DOHH2 (cell line): ENCODE measurements around the gene CTRB1.

ENCODE experiments used
- EZH2phosphoT487 ChIP-seq: fragments of 200-600 bp; sonication (generic); IDR thresholded peaks from 2 replicates; pipeline ENCODE4 v1.6.1; 2017; ENCODE audit warnings: borderline replicate concordance, mild to moderate bottlenecking, antibody characterized with exemption, low read length, moderate library complexity, mixed read lengths
- TF ChIP-seq, protein P1 (sequence below): fragments of 200-600 bp; sonication (generic); IDR thresholded peaks from one replicate; pipeline ENCODE4 v1.5.1; 2014; ENCODE audit warnings: antibody characterized with exemption, mild to moderate bottlenecking, low read depth, low read length; ENCODE audit not compliant: poor library complexity, severe bottlenecking

- TF ChIP-seq, protein P1, sequence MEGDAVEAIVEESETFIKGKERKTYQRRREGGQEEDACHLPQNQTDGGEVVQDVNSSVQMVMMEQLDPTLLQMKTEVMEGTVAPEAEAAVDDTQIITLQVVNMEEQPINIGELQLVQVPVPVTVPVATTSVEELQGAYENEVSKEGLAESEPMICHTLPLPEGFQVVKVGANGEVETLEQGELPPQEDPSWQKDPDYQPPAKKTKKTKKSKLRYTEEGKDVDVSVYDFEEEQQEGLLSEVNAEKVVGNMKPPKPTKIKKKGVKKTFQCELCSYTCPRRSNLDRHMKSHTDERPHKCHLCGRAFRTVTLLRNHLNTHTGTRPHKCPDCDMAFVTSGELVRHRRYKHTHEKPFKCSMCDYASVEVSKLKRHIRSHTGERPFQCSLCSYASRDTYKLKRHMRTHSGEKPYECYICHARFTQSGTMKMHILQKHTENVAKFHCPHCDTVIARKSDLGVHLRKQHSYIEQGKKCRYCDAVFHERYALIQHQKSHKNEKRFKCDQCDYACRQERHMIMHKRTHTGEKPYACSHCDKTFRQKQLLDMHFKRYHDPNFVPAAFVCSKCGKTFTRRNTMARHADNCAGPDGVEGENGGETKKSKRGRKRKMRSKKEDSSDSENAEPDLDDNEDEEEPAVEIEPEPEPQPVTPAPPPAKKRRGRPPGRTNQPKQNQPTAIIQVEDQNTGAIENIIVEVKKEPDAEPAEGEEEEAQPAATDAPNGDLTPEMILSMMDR = no peak
- no peak for TF ChIP-seq EZH2phosphoT487
Observed at GRCh38 chr16:75203667-75204409, 14.9 kb upstream of the CTRB1 start.
